ENCODE results near the gene SMCO2. TPM values are rescaled to one million over a fixed set of nuclear protein-coding genes. Genes with fewer than 3 reads are reported as not detected.

Gene SMCO2
- under 1 TPM in 2 of 4 donors, not detected in 2; 0.28 to 0.34 TPM for polyA plus RNA-seq
- long read RNA-seq, donor 1 = 0 reads
- long read RNA-seq, donor 2 = 0 reads
- long read RNA-seq, donor 3 = 0 reads
- long read RNA-seq, donor 4 = 0 reads
- long read RNA-seq, donor 5 = 0 reads
- long read RNA-seq, donor 6 = 0 reads
- long read RNA-seq, donor 7 = 0 reads
- long read RNA-seq, donor 8 = 0 reads
- long read RNA-seq, donor 9 = 0 reads
- long read RNA-seq, donor 10 = 0 reads

DNA sequence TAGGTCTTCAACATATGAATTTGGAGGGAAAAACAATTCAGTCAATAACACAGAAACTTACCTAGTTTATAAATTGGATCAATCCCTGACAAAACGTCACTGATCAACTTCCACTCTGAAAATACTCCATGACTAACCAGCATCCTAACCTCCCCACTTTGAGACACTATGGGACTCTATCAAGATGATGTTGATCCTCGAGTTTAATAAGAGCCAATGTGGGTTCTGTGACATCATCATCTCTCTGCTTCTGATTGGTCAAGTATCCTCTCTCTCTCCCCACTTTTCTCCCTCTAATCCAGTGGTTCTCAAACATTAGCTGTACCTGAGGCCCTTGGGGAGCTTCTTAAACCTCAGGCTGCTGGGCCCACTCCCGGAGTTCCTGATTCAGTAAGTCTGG lies at the start of gene SMCO2:
TSS of gene SMCO2 (plus strand) at position 301 of the 400 bp plus-strand sequence. CDS start 23,896 bp downstream, outside the sequence.
- DNase-seq = no peak
- H3K27ac ChIP-seq (ENCODE audit: low read depth in 1 of 3, low read length in 2 of 3) = no peak within 1 kb of the TSS
- peaks cover 0 to 15% of the 10 kb centered on the region in 2 donors for H3K9me3 ChIP-seq (ENCODE audit: control insufficient read depth in 2 of 2, insufficient read depth in 1 of 2, low read depth in 1 of 2, low read length in 1 of 2)
- H3K4me3 ChIP-seq (ENCODE audit: low read depth in 1 of 3, low read length in 3 of 3) = no peak within 1 kb of the TSS
- H3K27me3 ChIP-seq (ENCODE audit: control insufficient read depth in 3 of 3, insufficient read depth in 3 of 3, low read length in 3 of 3) = no peaks in the 10 kb centered on the region
- H3K36me3 ChIP-seq (ENCODE audit: control insufficient read depth in 3 of 3, insufficient read depth in 2 of 3, low read depth in 1 of 3, low read length in 3 of 3) = no peaks in the 10 kb centered on the region
- H3K4me1 ChIP-seq (ENCODE audit: control insufficient read depth in 3 of 3, insufficient read depth in 2 of 3, low read depth in 1 of 3, low read length in 2 of 3) = no peaks in the 10 kb centered on the region
- FAIRE-seq = no peak
- WGBS, 3 donors = 93 to 95% (median 94%) methylated on average over 3 of the region's 3 CpGs

DNA sequence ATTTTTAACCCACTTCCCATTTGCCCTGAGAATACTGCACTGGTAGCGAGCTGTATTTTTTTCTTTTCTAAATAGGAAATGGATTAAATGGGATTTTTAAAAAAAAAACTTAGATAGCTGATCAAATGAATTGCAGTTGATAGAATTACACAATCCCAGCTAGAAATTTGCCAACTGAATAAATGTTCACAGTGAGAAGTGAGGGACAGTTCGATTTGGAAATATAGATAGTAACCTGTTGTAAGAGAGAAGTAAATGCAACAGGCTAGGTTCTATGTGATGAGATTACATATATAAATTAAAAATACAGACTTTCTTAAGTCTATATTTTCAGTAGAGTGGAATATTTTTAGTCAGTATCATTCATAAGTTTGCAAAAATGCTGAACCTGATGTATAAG lies 48.1 kb upstream of the SMCO2 start:
- Histone ChIP-seq H3K9me3 (ENCODE audit: control insufficient read depth in 2 of 2, insufficient read depth in 1 of 2, low read depth in 1 of 2, low read length in 1 of 2) (no peaks in the 10 kb centered on the region), H3K4me3 (ENCODE audit: low read depth in 1 of 3, low read length in 3 of 3) (no peak overlapping the region), H3K27ac (ENCODE audit: low read depth in 1 of 3, low read length in 2 of 3) (no peak overlapping the region), H3K27me3 (ENCODE audit: control insufficient read depth in 3 of 3, insufficient read depth in 3 of 3, low read length in 3 of 3) (no peaks in the 10 kb centered on the region), H3K4me1 (ENCODE audit: control insufficient read depth in 3 of 3, insufficient read depth in 2 of 3, low read depth in 1 of 3, low read length in 2 of 3) (no peaks in the 10 kb centered on the region), H3K36me3 (ENCODE audit: control insufficient read depth in 3 of 3, insufficient read depth in 2 of 3, low read depth in 1 of 3, low read length in 3 of 3) (peaks cover 0 to 3% (median 0%) of the 10 kb centered on the region in 3 donors)
- 83 to 88% (median 85%) methylated on average over 2 of the region's 2 CpGs for WGBS, 3 donors
- DNase-seq (no peak), FAIRE-seq (no peak)

DNA sequence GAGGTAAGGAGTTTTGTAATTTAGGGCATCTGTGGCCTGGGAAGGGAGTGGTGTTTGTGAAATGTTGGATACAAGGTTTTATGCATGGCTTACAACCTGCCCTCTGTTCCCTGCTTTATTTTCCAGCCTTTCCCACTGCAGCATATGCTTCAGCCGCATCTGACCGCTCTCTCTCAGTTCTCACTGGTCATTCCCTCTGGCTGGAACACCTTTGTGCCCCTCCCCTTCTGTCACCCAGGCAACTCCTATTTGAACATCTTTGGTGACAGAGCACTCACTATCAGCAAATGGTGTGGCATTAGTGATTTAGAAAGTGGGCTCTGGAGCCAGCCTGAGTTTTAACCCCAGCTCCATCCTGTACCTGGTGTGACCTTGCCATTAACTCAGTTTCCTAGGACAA lies 47.5 kb upstream of the SMCO2 start:
- Histone ChIP-seq H3K4me3 (ENCODE audit: low read depth in 1 of 3, low read length in 3 of 3) (no peak overlapping the region), H3K27ac (ENCODE audit: low read depth in 1 of 3, low read length in 2 of 3) (no peak overlapping the region), H3K27me3 (ENCODE audit: control insufficient read depth in 3 of 3, insufficient read depth in 3 of 3, low read length in 3 of 3) (no peaks in the 10 kb centered on the region), H3K9me3 (ENCODE audit: control insufficient read depth in 2 of 2, insufficient read depth in 1 of 2, low read depth in 1 of 2, low read length in 1 of 2) (no peaks in the 10 kb centered on the region), H3K36me3 (ENCODE audit: control insufficient read depth in 3 of 3, insufficient read depth in 2 of 3, low read depth in 1 of 3, low read length in 3 of 3) (peaks cover 0 to 3% (median 0%) of the 10 kb centered on the region in 3 donors), H3K4me1 (ENCODE audit: control insufficient read depth in 3 of 3, insufficient read depth in 2 of 3, low read depth in 1 of 3, low read length in 2 of 3) (no peaks in the 10 kb centered on the region)
- WGBS, 3 donors = 93 to 100% (median 96%) methylated on average over 2 of the region's 2 CpGs
- DNase-seq (no peak), FAIRE-seq (no peak)

DNA sequence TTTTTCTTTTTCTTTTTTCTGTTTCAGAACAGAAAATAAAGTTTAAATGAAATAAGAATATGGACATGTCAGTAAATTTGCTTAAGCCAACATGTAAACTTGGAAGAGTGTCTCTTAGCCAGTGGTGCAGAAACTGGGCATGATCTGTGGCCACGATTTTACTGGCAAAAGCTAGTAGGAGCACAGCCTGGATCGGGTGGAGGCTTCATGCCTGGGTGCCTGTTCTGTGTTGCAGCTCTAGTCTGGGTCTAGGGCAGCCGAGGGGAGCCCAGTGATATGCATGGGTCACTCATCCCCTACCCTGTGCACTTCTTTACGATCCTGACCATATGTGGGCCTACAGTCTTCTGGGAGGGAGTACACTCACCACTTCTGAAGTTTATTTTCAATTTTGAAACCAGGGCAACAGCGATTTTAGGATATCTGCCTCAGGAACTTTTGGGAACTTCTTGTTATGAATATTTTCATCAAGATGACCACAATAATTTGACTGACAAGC lies 45.6 kb upstream of the SMCO2 start:
- no peaks in the 10 kb centered on the region for H3K4me1 ChIP-seq (ENCODE audit: control insufficient read depth in 3 of 3, insufficient read depth in 2 of 3, low read depth in 1 of 3, low read length in 2 of 3)
- H3K36me3 ChIP-seq (ENCODE audit: control insufficient read depth in 3 of 3, insufficient read depth in 2 of 3, low read depth in 1 of 3, low read length in 3 of 3) = peaks cover 0 to 6% (median 0%) of the 10 kb centered on the region in 3 donors
- no peak overlapping the region for H3K27ac ChIP-seq (ENCODE audit: low read depth in 1 of 3, low read length in 2 of 3)
- 40 to 75% (median 55%) methylated on average over 5 of the region's 5 CpGs for WGBS, 3 donors
- FAIRE-seq = no peak
- H3K9me3 ChIP-seq (ENCODE audit: control insufficient read depth in 2 of 2, insufficient read depth in 1 of 2, low read depth in 1 of 2, low read length in 1 of 2) = peaks cover 0 to 5% of the 10 kb centered on the region in 2 donors
- H3K4me3 ChIP-seq (ENCODE audit: low read depth in 1 of 3, low read length in 3 of 3) = no peak overlapping the region
- no peaks in the 10 kb centered on the region for H3K27me3 ChIP-seq (ENCODE audit: control insufficient read depth in 3 of 3, insufficient read depth in 3 of 3, low read length in 3 of 3)
- DNase-seq = no peak

DNA sequence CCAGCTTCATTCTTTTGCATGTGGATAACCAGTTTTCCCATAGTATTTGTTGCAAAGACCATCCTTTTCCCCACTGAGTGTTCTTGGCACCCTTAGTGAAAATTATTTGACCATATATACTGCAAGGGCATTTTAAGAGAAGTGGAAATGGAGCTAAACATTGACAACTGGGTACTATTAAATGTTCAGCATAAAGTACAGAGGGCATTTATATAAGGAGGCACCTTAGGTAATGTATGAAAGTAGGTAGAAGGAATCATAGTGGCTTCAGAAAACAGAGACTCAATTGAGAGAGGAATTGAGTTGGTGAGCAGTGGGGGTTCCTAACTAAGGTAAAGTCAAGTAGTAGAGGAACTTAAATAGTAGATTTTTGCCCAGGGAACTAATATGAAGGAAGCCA lies 34.5 kb upstream of the SMCO2 start:
- H3K4me1 ChIP-seq (ENCODE audit: control insufficient read depth in 3 of 3, insufficient read depth in 2 of 3, low read depth in 1 of 3, low read length in 2 of 3) = no peaks in the 10 kb centered on the region
- H3K27me3 ChIP-seq (ENCODE audit: control insufficient read depth in 3 of 3, insufficient read depth in 3 of 3, low read length in 3 of 3) = no peaks in the 10 kb centered on the region
- H3K27ac ChIP-seq (ENCODE audit: low read depth in 1 of 3, low read length in 2 of 3) = no peak overlapping the region
- H3K4me3 ChIP-seq (ENCODE audit: low read depth in 1 of 3, low read length in 3 of 3) = no peak overlapping the region
- no peaks in the 10 kb centered on the region for H3K9me3 ChIP-seq (ENCODE audit: control insufficient read depth in 2 of 2, insufficient read depth in 1 of 2, low read depth in 1 of 2, low read length in 1 of 2)
- DNase-seq (peak in 1 of 2 donors; percentile 11), FAIRE-seq (no peak)
- H3K36me3 ChIP-seq (ENCODE audit: control insufficient read depth in 3 of 3, insufficient read depth in 2 of 3, low read depth in 1 of 3, low read length in 3 of 3) = no peaks in the 10 kb centered on the region

GRCh38 chr12:27422697-27423096 lies 23.8 kb upstream of the SMCO2 start:
- Histone ChIP-seq H3K36me3 (ENCODE audit: control insufficient read depth in 3 of 3, insufficient read depth in 2 of 3, low read depth in 1 of 3, low read length in 3 of 3) (peaks cover 0 to 4% (median 0%) of the 10 kb centered on the region in 3 donors), H3K27ac (ENCODE audit: low read depth in 1 of 3, low read length in 2 of 3) (no peak overlapping the region), H3K4me1 (ENCODE audit: control insufficient read depth in 3 of 3, insufficient read depth in 2 of 3, low read depth in 1 of 3, low read length in 2 of 3) (peaks cover 0 to 3% (median 0%) of the 10 kb centered on the region in 3 donors), H3K9me3 (ENCODE audit: control insufficient read depth in 2 of 2, insufficient read depth in 1 of 2, low read depth in 1 of 2, low read length in 1 of 2) (peaks cover 0 to 7% of the 10 kb centered on the region in 2 donors), H3K4me3 (ENCODE audit: low read depth in 1 of 3, low read length in 3 of 3) (no peak overlapping the region), H3K27me3 (ENCODE audit: control insufficient read depth in 3 of 3, insufficient read depth in 3 of 3, low read length in 3 of 3) (no peaks in the 10 kb centered on the region)
- DNase-seq (no peak), FAIRE-seq (no peak)
- 90 to 96% (median 95%) methylated on average over 2 of the region's 2 CpGs for WGBS, 3 donors

GRCh38 chr12:27424631-27425230 lies 21.8 kb upstream of the SMCO2 start:
- Histone ChIP-seq H3K9me3 (ENCODE audit: control insufficient read depth in 2 of 2, insufficient read depth in 1 of 2, low read depth in 1 of 2, low read length in 1 of 2) (no peaks in the 10 kb centered on the region), H3K4me1 (ENCODE audit: control insufficient read depth in 3 of 3, insufficient read depth in 2 of 3, low read depth in 1 of 3, low read length in 2 of 3) (no peaks in the 10 kb centered on the region), H3K27me3 (ENCODE audit: control insufficient read depth in 3 of 3, insufficient read depth in 3 of 3, low read length in 3 of 3) (no peaks in the 10 kb centered on the region), H3K36me3 (ENCODE audit: control insufficient read depth in 3 of 3, insufficient read depth in 2 of 3, low read depth in 1 of 3, low read length in 3 of 3) (no peaks in the 10 kb centered on the region), H3K4me3 (ENCODE audit: low read depth in 1 of 3, low read length in 3 of 3) (no peak overlapping the region), H3K27ac (ENCODE audit: low read depth in 1 of 3, low read length in 2 of 3) (no peak overlapping the region)
- WGBS, 3 donors = 65 to 75% (median 74%) methylated on average over 4 of the region's 4 CpGs
- DNase-seq = peak; percentile 51 to 59
- no peak for FAIRE-seq

- WGBS, 3 donors = 87 to 91% (median 91%) methylated on average over 5 of the region's 5 CpGs
- Histone ChIP-seq H3K27me3 (ENCODE audit: control insufficient read depth in 3 of 3, insufficient read depth in 3 of 3, low read length in 3 of 3) (no peaks in the 10 kb centered on the region), H3K27ac (ENCODE audit: low read depth in 1 of 3, low read length in 2 of 3) (no peak overlapping the region), H3K4me3 (ENCODE audit: low read depth in 1 of 3, low read length in 3 of 3) (no peak overlapping the region), H3K9me3 (ENCODE audit: control insufficient read depth in 2 of 2, insufficient read depth in 1 of 2, low read depth in 1 of 2, low read length in 1 of 2) (no peaks in the 10 kb centered on the region), H3K36me3 (ENCODE audit: control insufficient read depth in 3 of 3, insufficient read depth in 2 of 3, low read depth in 1 of 3, low read length in 3 of 3) (no peaks in the 10 kb centered on the region), H3K4me1 (ENCODE audit: control insufficient read depth in 3 of 3, insufficient read depth in 2 of 3, low read depth in 1 of 3, low read length in 2 of 3) (no peaks in the 10 kb centered on the region)
- DNase-seq (no peak), FAIRE-seq (no peak)
Measured at GRCh38 chr12:27425306-27425705, 21.2 kb upstream of the SMCO2 start.

All from small intestine (tissue), 16 donors.